ENCODE measurements around the gene MTRFR. TPM values are rescaled to one million over a fixed set of nuclear protein-coding genes. Genes with fewer than 3 reads are reported as not detected.

MTRFR gene
- total and polyA plus RNA-seq, 2 donors (not counting 3 experiments of a cell fraction or from before 2014, with no cell fraction given), result 9.1 to 14.4 TPM

- FAIRE-seq, result no peak
- no TSS peak for BruUV-seq (replicated peaks)
- Histone ChIP-seq H4K20me1 (replicated peaks; ENCODE audit: control insufficient read depth, extremely low read depth, insufficient read depth, low read length) (no peaks in the 10 kb centered on the region), H3K36me3 (ENCODE audit: control insufficient read depth in 2 of 2, extremely low read depth in 1 of 2, insufficient read depth in 2 of 2, low read length in 2 of 2) (no peaks in the 10 kb centered on the region), H3K9me1 (replicated peaks; ENCODE audit: control insufficient read depth, extremely low read depth, insufficient read depth, low read length) (no peaks in the 10 kb centered on the region), H3K4me2 (ENCODE audit: insufficient read depth, low read length) (no peak overlapping the region), H3K27ac (ENCODE audit: insufficient read depth, low read depth, low read length) (no peak overlapping the region), H3K4me3 (replicated peaks in 1 of 3; ENCODE audit: insufficient read depth in 1 of 3, low read depth in 1 of 3, low read length in 3 of 3) (no peak overlapping the region), H3K79me2 (ENCODE audit: control insufficient read depth, insufficient read depth, low read length) (peaks cover 27% of the 10 kb centered on the region), H2AFZ (ENCODE audit: low read depth, low read length) (no peak overlapping the region), H3K27me3 (ENCODE audit: control insufficient read depth in 2 of 2, insufficient read depth in 2 of 2, low read length in 2 of 2) (no peaks in the 10 kb centered on the region), H3K4me1 (ENCODE audit: control insufficient read depth, extremely low read depth, insufficient read depth, low read length) (peaks cover 13% of the 10 kb centered on the region), H3K9me3 (replicated peaks; ENCODE audit: control insufficient read depth, insufficient read depth, low read length) (no peaks in the 10 kb centered on the region), H3K9ac (replicated peaks; ENCODE audit: extremely low read depth, insufficient read depth, low read length) (no peak overlapping the region)
- no peak for DNase-seq (ENCODE audit: low read depth, low spot score)
- no peak for TF ChIP-seq POLR2A (IDR thresholded peaks at IDR 0.05; ENCODE audit: low read depth, low read length)
- TF ChIP-seq, protein P1, sequence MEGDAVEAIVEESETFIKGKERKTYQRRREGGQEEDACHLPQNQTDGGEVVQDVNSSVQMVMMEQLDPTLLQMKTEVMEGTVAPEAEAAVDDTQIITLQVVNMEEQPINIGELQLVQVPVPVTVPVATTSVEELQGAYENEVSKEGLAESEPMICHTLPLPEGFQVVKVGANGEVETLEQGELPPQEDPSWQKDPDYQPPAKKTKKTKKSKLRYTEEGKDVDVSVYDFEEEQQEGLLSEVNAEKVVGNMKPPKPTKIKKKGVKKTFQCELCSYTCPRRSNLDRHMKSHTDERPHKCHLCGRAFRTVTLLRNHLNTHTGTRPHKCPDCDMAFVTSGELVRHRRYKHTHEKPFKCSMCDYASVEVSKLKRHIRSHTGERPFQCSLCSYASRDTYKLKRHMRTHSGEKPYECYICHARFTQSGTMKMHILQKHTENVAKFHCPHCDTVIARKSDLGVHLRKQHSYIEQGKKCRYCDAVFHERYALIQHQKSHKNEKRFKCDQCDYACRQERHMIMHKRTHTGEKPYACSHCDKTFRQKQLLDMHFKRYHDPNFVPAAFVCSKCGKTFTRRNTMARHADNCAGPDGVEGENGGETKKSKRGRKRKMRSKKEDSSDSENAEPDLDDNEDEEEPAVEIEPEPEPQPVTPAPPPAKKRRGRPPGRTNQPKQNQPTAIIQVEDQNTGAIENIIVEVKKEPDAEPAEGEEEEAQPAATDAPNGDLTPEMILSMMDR (IDR thresholded peaks at IDR 0.05; ENCODE audit: extremely low read depth in 1 of 2, insufficient read depth in 1 of 2, low read depth in 1 of 2, low read length in 2 of 2), result no peak
- TF ChIP-seq JUN (IDR thresholded peaks at IDR 0.05; ENCODE audit: borderline replicate concordance, insufficient read depth, insufficient read length, low read depth), result no peak
- no peak for TF ChIP-seq EZH2 (IDR thresholded peaks at IDR 0.05; ENCODE audit: borderline replicate concordance, low read depth, low read length, severe bottlenecking)
- no peak for TF ChIP-seq MYC (IDR thresholded peaks at IDR 0.05; ENCODE audit: low read depth, low read length)
- TF ChIP-seq GATA2 (IDR thresholded peaks at IDR 0.05; ENCODE audit: insufficient read depth, insufficient read length, low read depth, low read length), result no peak
- no peak for TF ChIP-seq FOS (IDR thresholded peaks at IDR 0.05; ENCODE audit: borderline replicate concordance, insufficient read depth, low read length)
- TF ChIP-seq POLR2AphosphoS5 (IDR thresholded peaks at IDR 0.05; ENCODE audit: insufficient read depth, low read depth, low read length), result no peak
- TF ChIP-seq, protein P2, sequence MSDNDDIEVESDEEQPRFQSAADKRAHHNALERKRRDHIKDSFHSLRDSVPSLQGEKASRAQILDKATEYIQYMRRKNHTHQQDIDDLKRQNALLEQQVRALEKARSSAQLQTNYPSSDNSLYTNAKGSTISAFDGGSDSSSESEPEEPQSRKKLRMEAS (IDR thresholded peaks at IDR 0.05; ENCODE audit: insufficient read depth, insufficient read length), result no peak
- CTCF ChIA-PET, result interaction anchor here (0.9 to 13.1 kb wide), 26 partner anchors 9 to 446 kb away, joined by 3 to 255 read pairs (median 6); partner anchors contain the start of genes ABCB9 and OGFOD2
- intact Hi-C loops (cut with micrococcal nuclease) (loop anchor here (1.0 to 5.0 kb wide), 4 partner anchors 196 to 486 kb away; partner anchors contain the start of gene DENR), dilution Hi-C loops (cut with MboI; ENCODE audit: extremely low pct_ligation_motif_present, low sequenced_read_pairs) (no loop called here)
- POLR2A ChIA-PET, result no interaction called here
Measured at GRCh38 chr12:123238961-123239360, 5.7 kb downstream of the MTRFR start.
